Kidney capillary endothelial cell (primary cell): ENCODE data around the gene NPIPB13.
"Not testable (repeated sequence)": the region's sequence is repeated elsewhere in the genome, so short reads cannot be mapped to it uniquely, and the experiment has no call there.

Source experiments
- DNase-seq: peaks from one replicate; pipeline ENCODE4 v3.0.0-alpha.2; 2018; ENCODE audit warnings: low spot score

The NPIPB13 gene

GRCh38 chr16:30248379-30248778 lies at the start of gene NPIPB13:
NPIPB13 (minus strand) TSS chr16:30248479; CDS start chr16:30245573, 2,906 bp downstream.
- DNase-seq = not testable (repeated sequence)

DNA sequence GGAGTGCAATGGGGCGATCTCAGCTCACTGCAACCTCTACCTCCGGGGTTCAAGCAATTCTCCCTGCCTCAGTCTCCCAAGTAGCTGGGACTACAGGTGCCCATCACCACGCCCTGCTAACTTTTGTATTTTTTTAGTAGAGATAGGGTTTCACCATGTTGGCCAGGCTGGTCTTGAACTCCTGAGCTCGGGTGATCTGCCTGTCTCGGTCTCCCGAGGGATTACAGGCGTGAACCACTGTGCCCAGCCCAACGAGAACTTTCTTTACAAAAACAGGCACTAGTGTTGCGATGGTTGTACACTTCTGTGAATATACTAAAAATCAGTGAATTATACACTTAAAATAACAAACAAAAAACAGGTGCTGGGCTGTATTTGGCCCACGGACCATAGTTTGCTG lies 34.1 kb upstream of the NPIPB13 start:
- DNase-seq = not testable (repeated sequence)

DNA sequence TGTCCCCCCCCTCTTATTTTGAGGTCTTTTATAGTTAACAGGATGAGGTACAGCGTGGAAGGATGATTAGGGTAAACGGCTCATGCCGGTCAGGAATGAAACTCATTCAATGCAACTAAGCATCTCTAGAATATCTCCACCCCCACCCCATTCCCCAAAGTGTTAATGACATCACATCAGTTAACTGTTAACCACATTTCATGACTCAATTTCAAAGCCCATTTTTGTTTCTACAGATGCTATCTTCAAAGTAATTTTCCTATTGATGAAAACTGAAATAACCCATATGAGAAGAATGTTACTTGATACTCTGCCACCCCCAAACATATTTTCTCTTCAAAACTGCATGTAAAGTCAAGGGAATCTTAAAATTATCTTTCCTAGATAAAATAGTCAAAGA lies 30.2 kb upstream of the NPIPB13 start:
- not testable (repeated sequence) for DNase-seq

GRCh38 chr16:30217082-30217481 lies 31.2 kb downstream of the NPIPB13 start:
- DNase-seq = not testable (repeated sequence)

DNA sequence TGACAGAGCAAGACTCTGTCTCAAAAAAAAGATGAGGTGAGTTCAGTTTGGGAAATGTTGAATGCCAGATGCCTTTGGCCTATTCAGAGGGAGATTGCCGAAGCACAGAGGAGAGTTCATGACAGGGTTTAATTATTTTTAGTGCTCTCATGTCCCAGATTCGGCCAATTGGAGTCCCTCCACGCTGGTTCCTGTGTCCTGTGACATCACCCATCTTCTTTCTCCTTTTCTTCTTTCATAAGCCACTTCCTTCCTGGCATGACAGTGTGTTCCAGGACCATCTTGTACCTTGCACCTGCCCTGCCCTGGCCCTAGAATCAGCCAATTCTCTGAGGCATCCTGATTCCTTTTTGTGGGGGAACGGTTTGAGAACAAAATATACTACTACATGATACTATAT lies 36.9 kb downstream of the NPIPB13 start:
- DNase-seq = not testable (repeated sequence)

DNA sequence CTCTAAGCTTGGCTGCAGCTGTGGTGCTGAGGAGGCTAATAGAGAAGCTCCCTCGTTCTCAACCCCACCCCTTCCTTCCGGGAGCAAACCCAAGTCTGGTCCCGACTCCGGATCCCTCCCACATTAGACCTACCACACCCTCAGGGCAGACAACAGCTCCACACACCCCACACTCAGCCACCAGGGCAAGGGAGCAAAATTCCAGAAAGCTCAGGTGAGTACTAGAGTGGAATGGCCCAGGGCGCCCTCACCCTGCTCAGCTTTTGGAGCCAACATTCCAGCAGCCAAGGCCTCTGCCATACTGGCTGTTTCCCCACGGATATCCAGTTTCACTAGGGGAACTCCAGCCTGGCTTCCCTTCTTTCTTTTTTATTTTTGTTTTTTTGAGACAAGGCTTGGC lies 39.2 kb downstream of the NPIPB13 start:
- DNase-seq = not testable (repeated sequence)

DNA sequence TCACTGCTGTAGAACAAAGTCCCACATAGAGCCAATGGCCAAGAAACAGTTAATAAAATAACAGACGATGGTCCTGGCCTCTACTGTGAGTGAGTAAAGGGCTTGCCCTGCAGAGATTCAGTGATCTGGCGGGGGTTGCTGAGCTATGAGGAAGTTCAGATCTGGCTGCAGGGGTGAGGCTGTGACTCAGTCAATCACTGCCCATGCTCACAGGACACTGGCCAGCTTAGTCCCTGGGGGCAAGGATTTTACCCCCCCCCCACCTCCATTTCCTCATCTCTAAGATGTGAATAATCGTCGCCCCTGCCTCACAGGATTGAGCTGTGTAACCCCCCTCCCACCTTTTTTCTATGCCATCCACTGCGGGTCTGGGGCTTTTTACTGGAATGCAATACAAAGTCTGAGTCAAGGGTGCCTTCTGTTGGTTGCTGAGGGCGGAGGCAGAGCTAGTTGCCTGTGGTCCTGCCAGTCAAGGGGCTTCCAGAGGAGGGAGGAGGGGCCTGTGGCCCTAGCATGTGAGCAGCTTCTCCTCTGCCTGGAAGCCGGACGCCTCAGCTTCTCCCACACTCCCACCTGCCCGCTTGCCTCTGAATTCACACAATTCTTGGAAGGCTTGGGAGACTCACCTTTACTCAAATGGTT lies 41.1 kb downstream of the NPIPB13 start:
- DNase-seq = not testable (repeated sequence)

- not testable (repeated sequence) for DNase-seq
Observed at GRCh38 chr16:30206252-30206651, 42.0 kb downstream of the NPIPB13 start.

GRCh38 chr16:30205541-30206236 lies 42.6 kb downstream of the NPIPB13 start:
- not testable (repeated sequence) for DNase-seq

GRCh38 chr16:30199608-30200343 lies 48.5 kb downstream of the NPIPB13 start:
- not testable (repeated sequence) for DNase-seq

- DNase-seq = not testable (repeated sequence)
Observed at GRCh38 chr16:30199049-30199448, 49.2 kb downstream of the NPIPB13 start, which contains the start of gene SULT1A3. SULT1A3 (plus strand) TSS chr16:30199255; CDS start chr16:30200729, 1,474 bp downstream.
